NCI-H460 (cell line): ENCODE measurements around the gene POTEJ. TPM values are rescaled to one million over a fixed set of nuclear protein-coding genes. Genes with fewer than 3 reads are reported as not detected.

ENCODE experiments used
- small RNA-seq, 2 experiments: library from RNA; depleted of rRNA; stranded (forward); fragments of <200 nt; gene quantifications; one replicate each; pipeline ENCODE3, GENCODE V24; 2014
- total RNA-seq: library from RNA; depleted of rRNA; stranded (reverse); fragments of >200 nt; shearing (Covaris generic); gene quantifications from 2 replicates; pipeline ENCODE4 v1.2.3, GENCODE V29; 2014; rRNA removed

POTEJ gene
- total RNA-seq, 1 experiment from 2014 or later = not detected

Small RNA genes within 50 kb of the gene (small RNA-seq; reads per million reads assigned to genes)
- gene RF00017 (0 reads per million in 2 experiments), gene RNU6-848P (0 reads per million in 2 experiments)

Other genes starting within 250 kb of the POTEJ start
- not detected in 2 replicates for gene POTEI, start 102.1 kb upstream of the POTEJ start, total RNA-seq
- gene CFC1B, start 90.2 kb upstream of the POTEJ start, total RNA-seq = not detected in 2 replicates
- gene CFC1, start 11.9 kb upstream of the POTEJ start, total RNA-seq = not detected in 2 replicates
- gene GPR148, start 117.6 kb downstream of the POTEJ start, total RNA-seq = not detected in 2 replicates
- not detected in 2 replicates for gene AMER3, start 144.1 kb downstream of the POTEJ start, total RNA-seq
- gene ARHGEF4, start 225.5 kb downstream of the POTEJ start, total RNA-seq = 3.8 and 4.2 TPM in 2 replicates